Measurements from ENCODE around the gene SLC27A4.
"Not testable (repeated sequence)": the region's sequence is repeated elsewhere in the genome, so short reads cannot be mapped to it uniquely, and the experiment has no call there.

DNA sequence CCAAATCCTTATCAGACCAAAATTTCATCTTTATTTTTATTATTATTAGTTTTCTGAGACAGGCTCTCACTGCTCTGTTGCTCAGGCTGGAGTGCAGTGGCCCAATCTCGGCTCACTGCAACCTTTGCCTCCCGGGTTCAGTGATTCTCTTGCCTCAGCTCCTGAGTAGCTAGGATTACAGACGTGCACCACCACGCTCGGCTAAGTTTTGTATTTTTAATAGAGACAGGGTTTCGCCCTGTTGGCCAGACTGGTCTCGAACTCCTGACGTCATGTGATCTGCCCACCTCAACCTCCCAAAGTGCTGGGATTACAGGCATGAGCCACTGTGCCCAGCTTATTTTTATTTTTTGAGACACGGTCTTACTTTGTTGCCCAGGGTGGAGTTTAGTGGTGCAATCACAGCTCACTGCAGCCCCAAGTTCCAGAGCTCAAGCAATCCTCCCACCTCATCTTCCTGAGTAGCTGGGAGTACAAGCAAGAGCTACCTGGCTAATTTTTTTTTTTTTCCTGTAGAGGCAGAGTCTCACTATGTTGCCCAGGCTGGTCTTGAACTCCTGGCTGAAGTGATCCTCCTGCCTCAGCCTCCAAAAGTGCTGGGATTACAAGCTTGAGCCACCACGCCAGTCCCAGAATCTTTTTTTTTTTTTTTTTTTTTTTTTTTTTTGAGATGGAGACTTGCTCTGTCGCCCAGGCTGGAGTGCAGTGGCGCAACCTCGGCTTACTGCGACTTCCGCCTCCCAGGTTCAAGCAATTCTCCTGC, 1.3 kb upstream of the SLC27A4 start:
- not testable (repeated sequence) for TF ChIP-seq POLR2A (IDR thresholded peaks at IDR 0.05)
- TF ChIP-seq, protein P1, sequence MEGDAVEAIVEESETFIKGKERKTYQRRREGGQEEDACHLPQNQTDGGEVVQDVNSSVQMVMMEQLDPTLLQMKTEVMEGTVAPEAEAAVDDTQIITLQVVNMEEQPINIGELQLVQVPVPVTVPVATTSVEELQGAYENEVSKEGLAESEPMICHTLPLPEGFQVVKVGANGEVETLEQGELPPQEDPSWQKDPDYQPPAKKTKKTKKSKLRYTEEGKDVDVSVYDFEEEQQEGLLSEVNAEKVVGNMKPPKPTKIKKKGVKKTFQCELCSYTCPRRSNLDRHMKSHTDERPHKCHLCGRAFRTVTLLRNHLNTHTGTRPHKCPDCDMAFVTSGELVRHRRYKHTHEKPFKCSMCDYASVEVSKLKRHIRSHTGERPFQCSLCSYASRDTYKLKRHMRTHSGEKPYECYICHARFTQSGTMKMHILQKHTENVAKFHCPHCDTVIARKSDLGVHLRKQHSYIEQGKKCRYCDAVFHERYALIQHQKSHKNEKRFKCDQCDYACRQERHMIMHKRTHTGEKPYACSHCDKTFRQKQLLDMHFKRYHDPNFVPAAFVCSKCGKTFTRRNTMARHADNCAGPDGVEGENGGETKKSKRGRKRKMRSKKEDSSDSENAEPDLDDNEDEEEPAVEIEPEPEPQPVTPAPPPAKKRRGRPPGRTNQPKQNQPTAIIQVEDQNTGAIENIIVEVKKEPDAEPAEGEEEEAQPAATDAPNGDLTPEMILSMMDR (IDR thresholded peaks at IDR 0.05): not testable (repeated sequence)
